H1 (cell line): Measurements from ENCODE around the gene STXBP4. TPM values are rescaled to one million over a fixed set of nuclear protein-coding genes. Genes with fewer than 3 reads are reported as not detected.

Source experiments
- CTCF ChIA-PET: fragments of 300-600 bp; sonication (Branson Sonifier 250); formaldehyde crosslinking; loops from one replicate; lab custom pipeline; 2021; ENCODE audit not compliant: partially characterized antibody; lab: Charles Lee
- POLR2A ChIA-PET: fragments of 300-600 bp; sonication (Branson Sonifier 250); formaldehyde crosslinking; loops from one replicate; lab custom pipeline; 2021; ENCODE audit warnings: inconsistent platforms; ENCODE audit not compliant: partially characterized antibody; lab: Charles Lee
- DNase-seq, 2 experiments: peaks; one replicate each; pipeline versions ENCODE4 v3.0.0 to v3.0.0-alpha.2; 2010 to 2022; ENCODE audit warnings: low spot score in 2 of 2, low read depth in 1 of 2, mixed read lengths in 1 of 2
- FAIRE-seq: peaks from 2 replicates; lab custom pipeline; 2011; peaks lifted over from hg19 to GRCh38; lab: Jason Lieb, UNC
- H2AFZ ChIP-seq: 2 replicates; pipeline ENCODE4 v1.8.1; 2012; ENCODE audit warnings: low read length, inconsistent platforms
- H2AK5ac ChIP-seq: 2 replicates; pipeline ENCODE4 v1.6.1; 2013; ENCODE audit warnings: low read depth, low read length
- H2BK120ac ChIP-seq: replicated peaks from 2 replicates; pipeline ENCODE3; 2013; ENCODE audit warnings: low read depth, low read length, inconsistent platforms
- H2BK12ac ChIP-seq: 2 replicates; pipeline ENCODE4 v1.6.1; 2013; ENCODE audit warnings: low read depth, low read length
- H2BK15ac ChIP-seq: 2 replicates; pipeline ENCODE4 v1.6.1; 2013; ENCODE audit warnings: low read length
- H2BK20ac ChIP-seq: 2 replicates; pipeline ENCODE4 v1.6.1; 2013; ENCODE audit warnings: low read length
- H2BK5ac ChIP-seq: 2 replicates; pipeline ENCODE4 v1.6.1; 2013; ENCODE audit warnings: low read depth, low read length
- H3K14ac ChIP-seq: 2 replicates; pipeline ENCODE4 v1.6.1; 2013; ENCODE audit warnings: inconsistent platforms; ENCODE audit not compliant: insufficient read length
- H3K18ac ChIP-seq: 2 replicates; pipeline ENCODE4 v1.6.1; 2013; ENCODE audit warnings: low read length; ENCODE audit errors: extremely low read depth
- H3K23ac ChIP-seq: 2 replicates; pipeline ENCODE4 v1.6.1; 2013; ENCODE audit warnings: inconsistent platforms; ENCODE audit not compliant: insufficient read length
- H3K23me2 ChIP-seq: 2 replicates; pipeline ENCODE4 v1.6.1; 2013; ENCODE audit warnings: low read depth, low read length
- H3K27ac ChIP-seq: 2 replicates; pipeline ENCODE4 v1.6.1; 2011; ENCODE audit warnings: low read depth, low read length, inconsistent platforms
- H3K27me3 ChIP-seq, 4 experiments: replicated peaks in 1 of 4; 1 replicate in 1 of 4; 2 replicates in 3 of 4; pipeline versions ENCODE4 v1.6.1 to v1.8.1; 2011 to 2013; ENCODE audit warnings: low read length in 3 of 4, mild to moderate bottlenecking in 3 of 4, inconsistent platforms in 2 of 4, mixed read lengths in 2 of 4, moderate library complexity in 1 of 4; ENCODE audit not compliant: control insufficient read depth in 3 of 4, insufficient read depth in 3 of 4; ENCODE audit errors: extremely low read depth in 1 of 4
- H3K36me3 ChIP-seq, 4 experiments: 2 replicates each; pipeline versions ENCODE4 v1.6.1 to v1.8.1; 2011 to 2013; ENCODE audit warnings: mild to moderate bottlenecking in 4 of 4, low read length in 3 of 4, moderate library complexity in 2 of 4, control low read depth in 1 of 4, inconsistent platforms in 1 of 4; ENCODE audit not compliant: insufficient read depth in 4 of 4, control insufficient read depth in 2 of 4
- H3K4ac ChIP-seq: replicated peaks from 2 replicates; pipeline ENCODE3; 2013; ENCODE audit warnings: low read length, low read depth, mixed read lengths, inconsistent platforms; ENCODE audit not compliant: insufficient read length
- H3K4me1 ChIP-seq, 4 experiments: replicated peaks in 1 of 4; 1 replicate in 1 of 4; 2 replicates in 3 of 4; pipeline versions ENCODE4 v1.6.1 to v1.8.1; 2011 to 2013; ENCODE audit warnings: low read length in 3 of 4, inconsistent platforms in 2 of 4, mixed read lengths in 1 of 4; ENCODE audit not compliant: insufficient read depth in 4 of 4, control insufficient read depth in 3 of 4
- H3K4me2 ChIP-seq, 2 experiments: 2 replicates each; pipeline versions ENCODE4 v1.6.1 to v1.8.1; 2011 to 2013; ENCODE audit warnings: low read depth in 2 of 2, low read length in 2 of 2, control low read depth in 1 of 2, inconsistent platforms in 1 of 2, mild to moderate bottlenecking in 1 of 2; ENCODE audit not compliant: insufficient read depth in 1 of 2
- H3K4me3 ChIP-seq, 4 experiments: fragments of 200-600, 300-600 bp in 1 of 4; sonication (generic), shearing (Covaris generic), sonication (Bioruptor Twin) in 1 of 4; 2 replicates each; pipeline versions ENCODE4 v1.5.1 to v1.8.1; 2011 to 2016; ENCODE audit warnings: low read length in 4 of 4, low read depth in 3 of 4, control low read depth in 2 of 4, inconsistent platforms in 2 of 4, mild to moderate bottlenecking in 2 of 4, mixed read lengths in 1 of 4, moderate library complexity in 1 of 4; ENCODE audit not compliant: insufficient read depth in 2 of 4; ENCODE audit errors: extremely low read depth in 1 of 4
- H3K56ac ChIP-seq: replicated peaks from 2 replicates; pipeline ENCODE3; 2013; ENCODE audit warnings: low read depth, mild to moderate bottlenecking, mixed read lengths, low read length, inconsistent platforms; ENCODE audit not compliant: insufficient read length
- H3K79me1 ChIP-seq: 2 replicates; pipeline ENCODE4 v1.6.1; 2013; ENCODE audit warnings: low read depth, low read length, control low read depth
- H3K79me2 ChIP-seq, 2 experiments: 2 replicates each; pipeline versions ENCODE4 v1.6.1 to v1.8.1; 2012 to 2013; ENCODE audit warnings: low read length in 2 of 2, mild to moderate bottlenecking in 2 of 2, inconsistent platforms in 1 of 2; ENCODE audit not compliant: insufficient read depth in 2 of 2, control insufficient read depth in 1 of 2
- H3K9ac ChIP-seq, 4 experiments: replicated peaks in 1 of 4; 1 replicate in 1 of 4; 2 replicates in 3 of 4; pipeline versions ENCODE4 v1.6.1 to v1.8.1; 2011 to 2013; ENCODE audit warnings: low read depth in 3 of 4, low read length in 3 of 4, control low read depth in 2 of 4, mild to moderate bottlenecking in 2 of 4, moderate library complexity in 2 of 4, inconsistent platforms in 1 of 4; ENCODE audit errors: extremely low read depth in 1 of 4
- H3K9me3 ChIP-seq, 2 experiments: 2 replicates each; pipeline versions ENCODE4 v1.6.1 to v1.8.1; 2012 to 2013; ENCODE audit warnings: mild to moderate bottlenecking in 2 of 2, moderate library complexity in 2 of 2, control low read depth in 1 of 2, inconsistent platforms in 1 of 2, low read depth in 1 of 2, low read length in 1 of 2, mixed read lengths in 1 of 2; ENCODE audit not compliant: insufficient read depth in 2 of 2
- H4K20me1 ChIP-seq, 2 experiments: replicated peaks in 1 of 2; 2 replicates each; pipeline versions ENCODE3 to v1.8.1; 2011 to 2013; ENCODE audit warnings: inconsistent platforms in 2 of 2, low read length in 2 of 2, mild to moderate bottlenecking in 1 of 2; ENCODE audit not compliant: insufficient read depth in 2 of 2, control insufficient read depth in 1 of 2
- H4K5ac ChIP-seq: 2 replicates; pipeline ENCODE4 v1.6.1; 2013; ENCODE audit warnings: low read length, low read depth, mixed read lengths, inconsistent platforms; ENCODE audit not compliant: insufficient read length
- H4K8ac ChIP-seq: 2 replicates; pipeline ENCODE4 v1.8.0; 2013; ENCODE audit warnings: mild to moderate bottlenecking, moderate library complexity, low read length, inconsistent platforms; ENCODE audit not compliant: insufficient read depth; ENCODE audit errors: extremely low read depth
- H4K91ac ChIP-seq: replicated peaks from 2 replicates; pipeline ENCODE3; 2013; ENCODE audit warnings: low read length, mixed read lengths, inconsistent platforms; ENCODE audit not compliant: insufficient read length
- BRCA1 ChIP-seq: IDR thresholded peaks from 2 replicates; pipeline ENCODE4 v1.6.1; 2012; ENCODE audit warnings: low read depth, low read length, improper control_type of control experiment
- CBX5 ChIP-seq: fragments of 300-800, 300-1000 bp; sonication (generic); IDR thresholded peaks from 2 replicates; pipeline ENCODE4 v1.7.1; 2016; ENCODE audit warnings: antibody characterized with exemption, low read length, low read depth
- CBX8 ChIP-seq: fragments of 300-800, 300-1000 bp; sonication (generic); IDR thresholded peaks from 2 replicates; pipeline ENCODE4 v1.7.1; 2016; ENCODE audit warnings: low read depth, low read length, borderline replicate concordance
- CHD2 ChIP-seq: IDR thresholded peaks from 2 replicates; pipeline ENCODE4 v1.6.1; 2012; ENCODE audit warnings: low read length, improper control_type of control experiment
- JUND ChIP-seq: IDR thresholded peaks from 2 replicates; pipeline ENCODE4 v1.6.1; 2011; ENCODE audit warnings: mild to moderate bottlenecking, improper control_type of control experiment, low read length
- POLR2A ChIP-seq, 2 experiments: IDR thresholded peaks; 1 replicate in 1 of 2; 2 replicates in 1 of 2; pipeline ENCODE4 v1.6.1; 2011; ENCODE audit warnings: low read depth in 2 of 2, low read length in 2 of 2, mild to moderate bottlenecking in 2 of 2; ENCODE audit errors: control extremely low read depth in 1 of 2
- SIRT6 ChIP-seq: IDR thresholded peaks from one replicate; pipeline ENCODE4 v1.7.1; 2012; ENCODE audit warnings: low read length, inconsistent platforms
- YY1 ChIP-seq: IDR thresholded peaks from 2 replicates; pipeline ENCODE4 v1.6.1; 2011; ENCODE audit warnings: low read depth, mild to moderate bottlenecking, low read length
- WGBS, 2 experiments: shearing (Covaris generic) in 1 of 2; methylation state at CpG; one replicate each; pipeline versions ENCODE4 v1.1.6 to v1.1.7; 2013 to 2015; ENCODE audit warnings: low lambda C conversion rate in 2 of 2, mixed read lengths in 2 of 2, inconsistent platforms in 1 of 2, low coverage in 1 of 2, missing lambda C conversion rate in 1 of 2; ENCODE audit not compliant: insufficient replicate concordance in 2 of 2, insufficient coverage in 1 of 2, insufficient read length in 1 of 2; ENCODE audit errors: extremely low coverage in 1 of 2, missing lambda C conversion rate in 1 of 2; 5-methylcytosine and 5-hydroxymethylcytosine counted together
- polyA plus RNA-seq, 7 experiments: library from polyadenylated mRNA; depleted of rRNA in 3 of 7; stranded (reverse) in 5 of 7; unstranded in 2 of 7; fragments of >200 nt in 5 of 7; fragments of 200-250 nt in 2 of 7; gene quantifications; 1 replicate in 5 of 7; 2 replicates in 1 of 7; 4 replicates in 1 of 7; pipeline versions ENCODE4 v1.2.1 to v1.2.3, GENCODE V29; 2011 to 2013; ENCODE audit warnings: missing spikeins in 2 of 7, mixed read lengths in 2 of 7
- total RNA-seq: library from RNA; stranded (reverse); fragmentation: NEBNext Ultra II Directional; extraction: Animal tissue kit (Norgen Biotek cat#: 25700); gene quantifications from 2 replicates; pipeline ENCODE4 v1.2.1, GENCODE V29; 2021

STXBP4 gene
- total and polyA plus RNA-seq, 2 of the 8 experiments (the other 6 are each of a cell fraction or from before 2014, with no cell fraction given) = 3.2 to 18.5 TPM

- H4K91ac ChIP-seq = no peak overlapping the region
- H3K27ac ChIP-seq = no peak overlapping the region
- H3K4ac ChIP-seq = no peak overlapping the region
- no peak overlapping the region for H2AFZ ChIP-seq
- no peak overlapping the region for H2BK12ac ChIP-seq
- no peak overlapping the region for H2BK120ac ChIP-seq
- no peaks in the 10 kb centered on the region for H3K27me3 ChIP-seq
- H3K4me1 ChIP-seq = no peaks in the 10 kb centered on the region
- POLR2A ChIA-PET = no interaction called here
- no peak overlapping the region for H3K18ac ChIP-seq
- no peak overlapping the region for H4K5ac ChIP-seq
- DNase-seq = no peak
- H3K4me3 ChIP-seq = no peak overlapping the region
- H2BK20ac ChIP-seq = no peak overlapping the region
- peaks cover 0 to 4% (median 0%) of the 10 kb centered on the region in 4 experiments; a peak in 2 of 8 replicates for H3K36me3 ChIP-seq
- no peak overlapping the region for H2BK15ac ChIP-seq
- H3K4me2 ChIP-seq = no peak overlapping the region
- no peak overlapping the region for H3K23ac ChIP-seq
- no peaks in the 10 kb centered on the region for H3K79me1 ChIP-seq
- H3K9ac ChIP-seq = no peak overlapping the region
- no peaks in the 10 kb centered on the region for H3K23me2 ChIP-seq
- no peak overlapping the region for H4K8ac ChIP-seq
- peaks cover 0 to 10% of the 10 kb centered on the region in 2 experiments; a peak in 2 of 4 replicates for H3K79me2 ChIP-seq
- H3K9me3 ChIP-seq = no peaks in the 10 kb centered on the region
- FAIRE-seq = no peak
- H4K20me1 ChIP-seq = no peaks in the 10 kb centered on the region
- CTCF ChIA-PET = interaction anchor here (1.3 to 2.0 kb wide), 3 partner anchors 11 to 20 kb away, joined by 3 to 8 read pairs (median 4); no protein-coding TSS in a partner anchor
- H3K56ac ChIP-seq = no peak overlapping the region
- H3K14ac ChIP-seq = no peak overlapping the region
- no peak overlapping the region for H2BK5ac ChIP-seq
- no peak overlapping the region for H2AK5ac ChIP-seq
- 96% methylated on average over 1 of the region's 1 CpG; no CpG with 5 or more reads in 1 of the 2 experiments for WGBS, 2 experiments
- TF ChIP-seq YY1 = no peak
- no peak for TF ChIP-seq CHD2
- TF ChIP-seq JUND = no peak
- no peak for TF ChIP-seq SIRT6
- no peak for TF ChIP-seq CBX5
- TF ChIP-seq CBX8 = no peak
- TF ChIP-seq BRCA1 = no peak
- TF ChIP-seq POLR2A (IDR thresholded peaks at IDR 0.05; ENCODE audit: control extremely low read depth in 1 of 2, low read depth in 2 of 2, low read length in 2 of 2) = no peak
Measured at GRCh38 chr17:54985476-54985875, 16.9 kb downstream of the STXBP4 start.
